HG02970 (cell line): ENCODE results near the gene F8A3.
"Not testable (repeated sequence)": the region's sequence is repeated elsewhere in the genome, so short reads cannot be mapped to it uniquely, and the experiment has no call there.

Experiments
- ATAC-seq: cut with Tn5 transposase; IDR thresholded peaks from one replicate; pipeline ENCODE4 v1.9.1; 2021; ENCODE audit warnings: mild to moderate bottlenecking, moderate library complexity, moderate number of reproducible peaks; ENCODE audit not compliant: unreplicated experiment, low FRiP score

The F8A3 gene

GRCh38 chrX:155458471-155458870, at the start of gene F8A3:
Gene F8A3, minus strand, starts transcription at chrX:155458620. Its CDS starts 20 bp downstream, at chrX:155458600.
- peak; percentile 62 for ATAC-seq

- no peak for ATAC-seq
Observed at GRCh38 chrX:155505296-155505695, 46.9 kb upstream of the F8A3 start.

GRCh38 chrX:155495134-155495533, 36.7 kb upstream of the F8A3 start:
- not testable (repeated sequence) for ATAC-seq

- ATAC-seq = not testable (repeated sequence)
Observed at GRCh38 chrX:155491421-155491820, 33.0 kb upstream of the F8A3 start.

- not testable (repeated sequence) for ATAC-seq
Observed at GRCh38 chrX:155477136-155477535, 18.7 kb upstream of the F8A3 start.

- not testable (repeated sequence) for ATAC-seq
Observed at GRCh38 chrX:155466269-155466938, 8.0 kb upstream of the F8A3 start.

- ATAC-seq = not testable (repeated sequence)
Observed at GRCh38 chrX:155460501-155460900, 2.1 kb upstream of the F8A3 start.

GRCh38 chrX:155457761-155458447, 516 bp downstream of the F8A3 start:
- ATAC-seq = peak; percentile 58

GRCh38 chrX:155441097-155441496, 17.3 kb downstream of the F8A3 start:
- no peak for ATAC-seq

GRCh38 chrX:155435744-155436112, 22.7 kb downstream of the F8A3 start:
- ATAC-seq = no peak

- ATAC-seq = no peak
Observed at GRCh38 chrX:155434906-155435743, 23.3 kb downstream of the F8A3 start.

- ATAC-seq = no peak
Observed at GRCh38 chrX:155417769-155418168, 40.7 kb downstream of the F8A3 start.
